HepG2 (cell line): ENCODE measurements around the gene ZSCAN31. TPM values are rescaled to one million over a fixed set of nuclear protein-coding genes. Genes with fewer than 3 reads are reported as not detected.

Experiments used
- IRX3 ChIP-seq: sonication (generic); formaldehyde crosslinking; IDR thresholded peaks from 2 replicates; pipeline ENCODE4 v1.8.1; 2023; ENCODE audit warnings: mild to moderate bottlenecking, low read depth, missing genetic modification reagents, borderline replicate concordance
- JUN ChIP-seq: sonication (generic); formaldehyde crosslinking; IDR thresholded peaks from 2 replicates; pipeline ENCODE4 v1.4.0; 2020; ENCODE audit warnings: mild to moderate bottlenecking, missing genetic modification reagents
- STAG1 ChIP-seq: sonication (generic); formaldehyde crosslinking; IDR thresholded peaks from 2 replicates; pipeline ENCODE4 v1.4.0; 2020; ENCODE audit warnings: missing genetic modification reagents
- THAP11 ChIP-seq: IDR thresholded peaks from 2 replicates; pipeline ENCODE4 v1.6.1; 2016; ENCODE audit warnings: missing biosample characterization, missing genetic modification reagents
- THAP9 ChIP-seq: sonication (generic); formaldehyde crosslinking; IDR thresholded peaks from 2 replicates; pipeline ENCODE4; 2020; ENCODE audit warnings: missing genetic modification reagents, mild to moderate bottlenecking, borderline replicate concordance
- TRIM24 ChIP-seq: sonication (generic); formaldehyde crosslinking; IDR thresholded peaks from 2 replicates; pipeline ENCODE4 v1.8.0; 2022; ENCODE audit warnings: mild to moderate bottlenecking, missing genetic modification reagents
- ZBTB7A ChIP-seq: sonication (generic); formaldehyde crosslinking; IDR thresholded peaks from 2 replicates; pipeline ENCODE4 v1.8.0; 2022; ENCODE audit warnings: mild to moderate bottlenecking, missing genetic modification reagents
- ZFP1 ChIP-seq: IDR thresholded peaks from 2 replicates; pipeline ENCODE4 v1.6.1; 2016
- ZMYM3 ChIP-seq: sonication (generic); formaldehyde crosslinking; IDR thresholded peaks from 2 replicates; pipeline ENCODE4 v1.5.1; 2020; ENCODE audit warnings: mild to moderate bottlenecking, missing genetic modification reagents
- ZNF407 ChIP-seq: sonication (generic); formaldehyde crosslinking; IDR thresholded peaks from one replicate; pipeline ENCODE4 v1.5.1; 2020; ENCODE audit warnings: mild to moderate bottlenecking, missing genetic modification reagents; ENCODE audit errors: not compliant biosample characterization
- ZNF512B ChIP-seq: sonication (generic); formaldehyde crosslinking; IDR thresholded peaks from 2 replicates; pipeline ENCODE4 v1.5.1; 2020; ENCODE audit warnings: missing genetic modification reagents, mild to moderate bottlenecking, borderline replicate concordance
- ZNF589 ChIP-seq: sonication (generic); formaldehyde crosslinking; conservative IDR thresholded peaks from 2 replicates; pipeline ENCODE4 v1.8.0; 2022; ENCODE audit warnings: mild to moderate bottlenecking, moderate library complexity, missing genetic modification reagents
- ZNF691 ChIP-seq: sonication (generic); formaldehyde crosslinking; IDR thresholded peaks from 2 replicates; pipeline ENCODE4 v1.4.0; 2020; ENCODE audit warnings: missing genetic modification reagents, low read depth, mild to moderate bottlenecking, borderline replicate concordance
- ZNF709 ChIP-seq: sonication (generic); formaldehyde crosslinking; IDR thresholded peaks from 2 replicates; pipeline ENCODE4 v1.5.0; 2020; ENCODE audit warnings: mild to moderate bottlenecking, missing genetic modification reagents
- polyA plus RNA-seq, 8 experiments: library from polyadenylated mRNA; depleted of rRNA in 3 of 8; stranded (reverse) in 7 of 8; unstranded in 1 of 8; fragments of >200 nt; fragmentation: Illumina TruSeq in 4 of 8; extraction: Trizol in 4 of 8; gene quantifications; 2 replicates each; pipeline versions ENCODE4 v1.2.1 to v1.2.3, GENCODE V29; 2011 to 2016; ENCODE audit warnings: low read depth in 4 of 8, missing spikeins in 1 of 8, mixed read lengths in 1 of 8; ENCODE audit not compliant: insufficient read depth in 1 of 8
- total RNA-seq, 5 experiments: library from RNA; depleted of rRNA; stranded (reverse); fragments of >200 nt; fragmentation: Illumina TruSeq; extraction: Trizol; gene quantifications; 2 replicates each; pipeline ENCODE4 v1.2.3, GENCODE V29; 2016; ENCODE audit warnings: low read depth in 1 of 5

ZSCAN31 gene
- total and polyA plus RNA-seq, 2 of the 13 experiments (the other 11 are each of a cell fraction or from before 2014, with no cell fraction given): 5.3 to 6.2 TPM

GRCh38 chr6:28323813-28324424 is 12.0 kb downstream of the ZSCAN31 start (continued):
- peak; percentile 67; the same call in 1 of the 2 replicates for TF ChIP-seq JUN (CRISPR knock-in tag)
- TF ChIP-seq ZNF512B: no peak
- no peak for TF ChIP-seq TRIM24 (CRISPR knock-in tag)
- peak; percentile 99 for TF ChIP-seq ZNF691 (CRISPR knock-in tag)
- TF ChIP-seq ZNF407 (CRISPR knock-in tag): no peak
- no peak for TF ChIP-seq ZBTB7A (CRISPR knock-in tag)
- peak; percentile 15; the same call in 1 of the 2 replicates for TF ChIP-seq STAG1 (CRISPR knock-in tag)
- no peak for TF ChIP-seq IRX3 (CRISPR knock-in tag)
- peak; percentile 56 for TF ChIP-seq THAP11 (CRISPR knock-in tag)
- 0 out of 2 replicates have a peak, but pooled peaks have one; percentile 49 for TF ChIP-seq ZFP1 (CRISPR knock-in tag)
- TF ChIP-seq THAP9 (CRISPR knock-in tag): peak; percentile 38; the same call in 1 of the 2 replicates
- peak; percentile 71; the same call in 1 of the 2 replicates for TF ChIP-seq ZNF709 (CRISPR knock-in tag)
- TF ChIP-seq ZNF589 (CRISPR knock-in tag): no peak
- peak; percentile 75 for TF ChIP-seq ZMYM3 (CRISPR knock-in tag)
